Naive B cell (primary cell): Measurements from ENCODE around the gene CEP162. TPM values are rescaled to one million over a fixed set of nuclear protein-coding genes. Genes with fewer than 3 reads are reported as not detected.
A peak's percentile ranks its signal among the peaks of the same experiment; 100 is the strongest.
"Not testable (repeated sequence)": the region's sequence is repeated elsewhere in the genome, so short reads cannot be mapped to it uniquely, and the experiment has no call there.

Source experiments
- ATAC-seq, 2 donors: fragments of 150-1000 bp; cut with Tn5 transposase; 2 replicates each; pipeline ENCODE4 v1.10.0; 2021; ENCODE audit warnings: low read depth in 2 of 2, mild to moderate bottlenecking in 2 of 2, moderate library complexity in 2 of 2
- DNase-seq: peaks from one replicate; pipeline ENCODE4 v3.0.0; 2022
- H3K27ac Mint-ChIP-seq, 6 donors: one replicate each; pipeline ENCODE4 v1.8.0; 2020 to 2022; ENCODE audit warnings: mild to moderate bottlenecking in 6 of 6, mixed read lengths in 6 of 6, moderate library complexity in 5 of 6, inconsistent platforms in 2 of 6
- H3K27me3 Mint-ChIP-seq, 3 donors: one replicate each; pipeline ENCODE4 v1.8.0; 2021 to 2022; ENCODE audit warnings: mixed read lengths in 3 of 3, mild to moderate bottlenecking in 1 of 3
- H3K36me3 Mint-ChIP-seq, 2 donors: one replicate each; pipeline ENCODE4 v1.8.0; 2020 to 2022; ENCODE audit warnings: mixed read lengths in 2 of 2, inconsistent platforms in 1 of 2, mild to moderate bottlenecking in 1 of 2
- H3K4me1 Mint-ChIP-seq, 3 donors: one replicate each; pipeline ENCODE4 v1.8.0; 2020 to 2022; ENCODE audit warnings: mixed read lengths in 3 of 3, inconsistent platforms in 1 of 3, mild to moderate bottlenecking in 1 of 3, moderate library complexity in 1 of 3
- H3K4me3 Mint-ChIP-seq, 8 donors: one replicate each; pipeline ENCODE4 v1.8.0; 2020 to 2022; ENCODE audit warnings: mild to moderate bottlenecking in 8 of 8, mixed read lengths in 8 of 8, moderate library complexity in 8 of 8, inconsistent platforms in 2 of 8
- H3K9me3 Mint-ChIP-seq, 7 donors: one replicate each; pipeline ENCODE4 v1.8.0; 2020 to 2022; ENCODE audit warnings: mixed read lengths in 7 of 7, mild to moderate bottlenecking in 5 of 7, inconsistent platforms in 2 of 7, moderate library complexity in 1 of 7
- polyA plus RNA-seq, 6 donors: library from polyadenylated mRNA; unstranded; fragments of 300-500 nt; fragmentation: Illumina TruSeq; gene quantifications; one replicate each; pipeline ENCODE4 v1.2.3, GENCODE V29; 2021; ENCODE audit warnings: low read depth in 6 of 6

CEP162 gene
- polyA plus RNA-seq, 6 donors from 2014 or later, result 2.4 to 7.7 (median 5.6) TPM

DNA sequence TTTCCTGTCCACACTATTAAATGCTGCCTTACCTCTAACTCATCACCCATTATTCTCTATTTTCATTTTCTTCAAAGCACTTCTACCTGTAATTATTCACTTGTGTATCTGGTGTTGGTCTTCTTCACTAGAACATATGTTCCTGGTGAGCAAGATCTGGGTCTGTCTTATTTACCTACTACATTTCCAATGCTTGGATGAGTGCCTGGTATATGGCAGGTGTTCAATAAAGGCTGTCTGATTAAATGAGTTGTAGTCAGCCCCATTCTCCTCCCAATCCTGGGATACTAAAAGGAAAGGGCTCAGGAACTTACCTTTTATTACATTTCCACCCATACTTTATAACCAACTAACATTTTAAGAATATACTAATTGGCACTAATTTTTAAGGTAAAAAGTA, 61.0 kb downstream of the CEP162 start:
- Mint-ChIP-seq H3K4me1 (peaks cover 0 to 16% (median 11%) of the 10 kb centered on the region in 3 donors), H3K36me3 (peaks cover under 1 to 33% of the 10 kb centered on the region in 2 donors), H3K9me3 (peaks cover 0 to 6% (median 1%) of the 10 kb centered on the region in 7 donors), H3K27ac (peak overlapping the region in 2 of 6 donors; percentile 2 to 52), H3K4me3 (no peak overlapping the region), H3K27me3 (no peaks in the 10 kb centered on the region)
- ATAC-seq, result no peak
- no peak for DNase-seq

DNA sequence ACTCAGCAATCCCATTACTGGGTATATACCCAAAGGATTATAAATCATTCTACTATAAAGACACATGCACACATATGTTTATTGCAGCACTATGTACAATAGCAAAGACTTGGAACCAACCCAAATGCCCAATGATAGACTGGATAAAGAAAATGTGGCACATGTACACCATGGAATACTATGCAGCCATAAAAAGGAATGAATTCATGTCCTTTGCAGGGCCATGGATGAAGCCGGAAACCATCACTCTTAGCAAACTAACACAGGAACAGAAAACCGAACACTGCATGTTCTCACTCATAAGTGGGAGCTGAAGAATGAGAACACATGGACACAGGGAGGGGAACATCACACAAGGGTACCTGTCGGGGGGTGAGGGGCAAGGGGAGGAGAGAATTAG, 63.1 kb downstream of the CEP162 start:
- peaks cover 12 to 34% of the 10 kb centered on the region in 2 donors for H3K36me3 Mint-ChIP-seq
- not testable (repeated sequence) for H3K27me3 Mint-ChIP-seq, DNase-seq, H3K9me3 Mint-ChIP-seq, H3K4me1 Mint-ChIP-seq, H3K27ac Mint-ChIP-seq, ATAC-seq, H3K4me3 Mint-ChIP-seq

DNA sequence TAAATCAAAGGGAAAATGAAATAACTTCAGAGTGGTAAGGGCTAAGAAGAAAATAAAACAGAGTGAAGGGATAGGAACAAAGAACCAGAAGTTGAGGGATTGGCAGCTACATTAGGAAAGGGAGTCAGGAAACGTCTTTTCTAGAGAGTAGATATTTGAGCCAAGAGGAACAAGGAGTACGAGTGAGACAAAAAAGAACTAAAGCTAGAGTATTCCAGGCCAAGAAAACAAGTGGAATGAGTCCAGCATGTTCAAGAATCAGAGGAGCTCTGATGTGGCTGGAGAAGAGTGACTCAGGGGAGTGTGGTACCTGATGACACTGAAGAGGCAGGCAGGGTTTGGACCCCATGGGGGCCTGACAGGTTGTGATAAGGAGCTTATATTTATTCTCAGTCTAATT, 66.3 kb downstream of the CEP162 start:
- H3K36me3 Mint-ChIP-seq, result peaks cover 19 to 49% of the 10 kb centered on the region in 2 donors
- DNase-seq (no peak), ATAC-seq (no peak)
- peak overlapping the region in 1 of 6 donors; percentile 49 for H3K27ac Mint-ChIP-seq
- no peaks in the 10 kb centered on the region for H3K27me3 Mint-ChIP-seq
- H3K4me1 Mint-ChIP-seq, result no peaks in the 10 kb centered on the region
- H3K9me3 Mint-ChIP-seq, result peaks cover 0 to 6% (median 1%) of the 10 kb centered on the region in 7 donors
- no peak overlapping the region for H3K4me3 Mint-ChIP-seq

DNA sequence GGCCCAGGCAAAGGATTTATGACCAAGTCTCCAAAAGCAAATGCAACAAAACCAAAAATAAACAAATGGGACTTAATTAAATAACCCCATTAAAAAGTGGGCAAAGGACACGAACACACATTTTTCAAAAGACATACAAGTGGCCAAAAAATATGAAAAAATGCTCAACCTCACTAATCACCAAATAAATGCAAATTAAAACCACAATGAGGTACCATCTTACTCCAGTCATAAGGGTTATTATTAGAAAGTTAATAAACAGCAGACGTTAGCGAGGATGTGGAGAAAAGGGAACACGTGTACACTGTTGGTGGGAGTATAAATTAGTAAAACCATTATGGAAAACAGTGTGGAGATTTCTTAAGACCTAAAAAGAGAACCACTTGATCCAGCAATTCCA, 71.1 kb downstream of the CEP162 start:
- peak overlapping the region in 1 of 6 donors; percentile 85 for H3K27ac Mint-ChIP-seq
- DNase-seq, result no peak
- peaks cover 4 to 7% (median 6%) of the 10 kb centered on the region in 3 donors for H3K4me1 Mint-ChIP-seq
- no peaks in the 10 kb centered on the region for H3K9me3 Mint-ChIP-seq
- H3K27me3 Mint-ChIP-seq, result no peaks in the 10 kb centered on the region
- no peak for ATAC-seq
- H3K4me3 Mint-ChIP-seq, result no peak overlapping the region
- peaks cover 45 to 67% of the 10 kb centered on the region in 2 donors for H3K36me3 Mint-ChIP-seq

DNA sequence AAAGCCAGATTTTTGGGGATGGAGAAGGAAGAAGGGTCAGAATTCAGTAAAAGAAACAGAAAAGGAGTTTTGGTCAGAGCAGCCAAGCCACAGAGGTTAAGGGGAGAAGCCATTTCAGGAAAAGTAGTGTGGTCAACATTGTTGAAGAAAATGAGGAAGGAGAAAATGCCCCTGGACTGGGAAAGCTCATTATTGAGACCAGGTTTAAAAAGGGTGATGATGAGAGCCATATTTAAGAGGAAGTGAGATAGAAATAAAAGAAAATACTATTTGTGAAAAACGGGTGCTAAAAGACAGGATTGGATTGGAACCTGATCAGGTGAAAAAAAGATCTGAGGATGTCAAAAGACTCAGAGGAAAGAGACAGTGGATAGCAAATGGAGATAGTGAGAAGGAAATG, 75.8 kb downstream of the CEP162 start:
- Mint-ChIP-seq H3K9me3 (no peaks in the 10 kb centered on the region), H3K4me1 (peaks cover 4 to 9% (median 6%) of the 10 kb centered on the region in 3 donors), H3K27me3 (no peaks in the 10 kb centered on the region), H3K36me3 (peaks cover 30 to 60% of the 10 kb centered on the region in 2 donors), H3K27ac (peak overlapping the region in 4 of 6 donors; percentile 11 to 78 (median 49)), H3K4me3 (no peak overlapping the region)
- ATAC-seq, result no peak
- no peak for DNase-seq

DNA sequence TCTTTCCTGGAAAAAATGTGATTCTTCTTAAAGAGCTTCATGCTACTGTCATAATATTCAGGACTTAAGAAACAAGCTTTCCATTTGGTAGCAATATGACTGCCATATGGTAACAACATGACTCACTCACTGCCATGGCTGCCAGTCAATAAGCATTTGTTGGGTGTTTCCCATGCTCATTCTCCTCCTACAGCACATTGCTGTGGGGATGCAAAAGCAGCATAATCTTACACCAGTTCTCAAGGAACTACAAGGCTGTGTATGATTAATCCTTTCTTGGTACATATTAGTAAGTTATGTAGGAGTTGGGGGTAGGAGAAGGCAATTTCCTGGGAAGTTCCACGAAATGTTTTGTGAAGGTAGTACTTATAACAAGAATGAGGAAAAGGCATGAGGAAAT, 76.7 kb downstream of the CEP162 start:
- peaks cover 4 to 9% (median 6%) of the 10 kb centered on the region in 3 donors for H3K4me1 Mint-ChIP-seq
- no peak overlapping the region for H3K4me3 Mint-ChIP-seq
- H3K9me3 Mint-ChIP-seq, result no peaks in the 10 kb centered on the region
- peak overlapping the region in 1 of 6 donors; percentile 90 for H3K27ac Mint-ChIP-seq
- ATAC-seq (no peak), DNase-seq (no peak)
- H3K27me3 Mint-ChIP-seq, result no peaks in the 10 kb centered on the region
- H3K36me3 Mint-ChIP-seq, result peaks cover 28 to 60% of the 10 kb centered on the region in 2 donors

DNA sequence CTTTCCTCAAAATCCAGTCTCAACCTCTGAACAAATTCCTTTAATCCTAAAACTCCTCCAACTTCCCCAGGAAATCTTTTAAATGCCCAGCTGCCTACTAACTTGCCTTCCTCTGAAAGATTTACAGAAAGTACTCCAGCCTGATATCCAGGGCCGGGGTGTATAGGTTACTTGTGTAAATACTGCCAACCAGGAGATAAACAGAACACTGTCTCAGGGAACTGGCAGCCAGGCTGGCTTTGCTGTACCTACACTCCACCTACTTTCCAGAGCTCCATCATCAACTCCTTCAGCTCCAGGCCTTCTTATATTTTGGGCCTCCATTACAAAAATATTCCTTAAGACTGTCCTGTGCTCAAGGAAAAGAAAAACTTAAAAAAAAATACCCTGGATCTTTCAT, 85.9 kb downstream of the CEP162 start:
- H3K27me3 Mint-ChIP-seq, result no peaks in the 10 kb centered on the region

GRCh38 chr6:84139311-84139710, 88.1 kb downstream of the CEP162 start:
- no peaks in the 10 kb centered on the region for H3K4me1 Mint-ChIP-seq
- H3K27me3 Mint-ChIP-seq, result no peaks in the 10 kb centered on the region
- H3K27ac Mint-ChIP-seq, result peak overlapping the region in 1 of 6 donors; percentile 56
- no peak for ATAC-seq
- no peak for DNase-seq
- no peak overlapping the region for H3K4me3 Mint-ChIP-seq
- no peaks in the 10 kb centered on the region for H3K9me3 Mint-ChIP-seq
- H3K36me3 Mint-ChIP-seq, result peaks cover 0 to 43% of the 10 kb centered on the region in 2 donors

More for the DNA sequence above, 85.9 kb downstream of the CEP162 start:
- no peak for DNase-seq
- ATAC-seq, result no peak
- peaks cover 0 to 53% of the 10 kb centered on the region in 2 donors for H3K36me3 Mint-ChIP-seq
- no peaks in the 10 kb centered on the region for H3K4me1 Mint-ChIP-seq
- H3K4me3 Mint-ChIP-seq, result no peak overlapping the region
- peak overlapping the region in 1 of 6 donors; percentile 85 for H3K27ac Mint-ChIP-seq
- H3K9me3 Mint-ChIP-seq, result no peaks in the 10 kb centered on the region

- no peak overlapping the region for H3K4me3 Mint-ChIP-seq
- no peaks in the 10 kb centered on the region for H3K4me1 Mint-ChIP-seq
- H3K27ac Mint-ChIP-seq, result peak overlapping the region in 1 of 6 donors; percentile 16
- ATAC-seq (no peak), DNase-seq (no peak)
- H3K9me3 Mint-ChIP-seq, result peaks cover 0 to 3% (median 0%) of the 10 kb centered on the region in 7 donors
- peaks cover 1 to 43% of the 10 kb centered on the region in 2 donors for H3K36me3 Mint-ChIP-seq
- no peaks in the 10 kb centered on the region for H3K27me3 Mint-ChIP-seq
Measured at GRCh38 chr6:84137989-84138575, 89.4 kb downstream of the CEP162 start.

GRCh38 chr6:84137051-84137375, 90.4 kb downstream of the CEP162 start:
- H3K36me3 Mint-ChIP-seq, result peaks cover 11 to 44% of the 10 kb centered on the region in 2 donors
- no peak for DNase-seq
- no peak overlapping the region for H3K4me3 Mint-ChIP-seq
- ATAC-seq, result no peak
- peaks cover 0 to 9% (median 4%) of the 10 kb centered on the region in 7 donors for H3K9me3 Mint-ChIP-seq
- peak overlapping the region in 1 of 6 donors; percentile 56 for H3K27ac Mint-ChIP-seq
- no peaks in the 10 kb centered on the region for H3K4me1 Mint-ChIP-seq
- H3K27me3 Mint-ChIP-seq, result no peaks in the 10 kb centered on the region

DNA sequence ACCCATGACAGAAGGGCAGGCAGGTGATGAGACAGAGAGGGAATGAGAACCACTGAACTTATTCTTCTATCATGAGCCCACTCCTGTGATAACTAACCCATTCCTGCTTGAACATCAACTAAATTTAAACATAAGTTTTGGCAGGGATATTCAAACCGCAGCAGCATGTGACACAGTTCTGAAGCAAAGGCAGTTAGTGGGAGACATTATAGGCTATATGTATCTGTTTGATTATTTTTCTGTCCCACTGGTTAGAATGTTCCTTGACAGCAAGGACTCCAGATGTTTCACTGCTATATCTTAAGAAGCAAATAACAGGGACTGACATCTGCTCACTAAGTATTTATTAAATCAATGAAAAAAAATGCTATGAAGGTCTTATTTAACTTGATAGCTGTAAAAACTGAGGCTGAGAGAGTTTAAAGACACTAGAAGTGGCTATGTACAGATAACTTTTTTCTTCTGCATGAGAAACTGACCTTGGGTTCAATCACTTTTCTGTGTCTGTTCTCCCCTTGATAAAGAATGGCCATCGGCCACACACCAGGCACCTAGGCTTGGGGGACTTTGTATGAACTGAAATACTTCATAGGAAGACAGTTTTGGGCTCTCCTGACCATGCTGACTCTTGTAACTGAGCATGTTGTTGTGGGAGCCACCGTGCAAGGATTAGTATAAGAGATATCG, 90.9 kb downstream of the CEP162 start:
- Mint-ChIP-seq H3K27me3 (no peaks in the 10 kb centered on the region), H3K4me3 (no peak overlapping the region), H3K27ac (no peak overlapping the region), H3K4me1 (no peaks in the 10 kb centered on the region), H3K9me3 (peaks cover 0 to 11% (median 4%) of the 10 kb centered on the region in 7 donors), H3K36me3 (peaks cover 11 to 39% of the 10 kb centered on the region in 2 donors)
- DNase-seq (no peak), ATAC-seq (no peak)

GRCh38 chr6:84135291-84135690, 92.2 kb downstream of the CEP162 start:
- peaks cover 11 to 35% of the 10 kb centered on the region in 2 donors for H3K36me3 Mint-ChIP-seq
- H3K4me3 Mint-ChIP-seq, result no peak overlapping the region
- no peaks in the 10 kb centered on the region for H3K27me3 Mint-ChIP-seq
- no peak for DNase-seq
- no peaks in the 10 kb centered on the region for H3K4me1 Mint-ChIP-seq
- no peak overlapping the region for H3K27ac Mint-ChIP-seq
- H3K9me3 Mint-ChIP-seq, result peaks cover 0 to 14% (median 6%) of the 10 kb centered on the region in 7 donors
- no peak for ATAC-seq

DNA sequence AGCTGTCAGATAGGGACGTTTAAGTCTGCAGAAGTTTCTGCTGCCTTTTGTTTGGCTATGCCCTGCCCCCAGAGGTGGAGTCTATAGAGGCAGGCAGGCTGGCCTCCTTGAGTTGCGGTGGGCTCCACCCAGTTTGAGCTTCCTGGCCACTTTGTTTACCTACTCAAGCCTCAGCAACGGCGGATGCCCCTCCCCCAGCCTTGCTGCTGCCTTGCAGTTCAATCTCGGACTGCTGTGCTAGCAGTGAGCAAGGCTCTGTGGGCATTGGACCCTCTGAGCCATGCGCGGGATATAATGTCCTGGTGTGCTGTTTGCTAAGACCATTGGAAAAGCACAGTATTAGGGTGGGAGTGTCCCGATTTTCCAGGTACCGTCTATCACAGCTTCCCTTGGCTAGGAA, 94.1 kb downstream of the CEP162 start:
- H3K4me1 Mint-ChIP-seq, H3K27me3 Mint-ChIP-seq, ATAC-seq, DNase-seq: not testable (repeated sequence)
- peak overlapping the region in 1 of 8 donors; percentile 9 for H3K4me3 Mint-ChIP-seq
- peaks cover 11 to 20% of the 10 kb centered on the region in 2 donors for H3K36me3 Mint-ChIP-seq
- peak overlapping the region in 1 of 6 donors; percentile 57 for H3K27ac Mint-ChIP-seq
- H3K9me3 Mint-ChIP-seq, result peaks cover 0 to 14% (median 6%) of the 10 kb centered on the region in 7 donors

DNA sequence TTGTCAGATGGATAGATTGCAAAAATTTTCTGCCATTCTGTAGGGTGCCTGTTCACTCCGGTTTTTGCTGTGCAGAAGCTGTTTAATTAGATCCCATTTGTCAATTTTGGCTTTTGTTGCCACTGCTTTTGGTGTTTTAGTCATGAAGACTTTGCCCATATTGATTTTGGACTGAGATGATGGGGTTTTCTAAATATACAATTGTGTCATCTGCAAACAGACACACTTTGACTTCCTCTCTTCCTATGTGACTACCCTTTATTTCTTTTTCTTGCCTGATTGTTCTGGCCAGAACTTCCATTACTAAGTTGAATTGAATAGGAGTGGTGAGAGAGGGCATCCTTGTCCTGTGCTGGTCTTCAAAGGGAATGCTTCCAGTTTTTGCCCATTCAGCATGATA, 97.9 kb downstream of the CEP162 start:
- H3K4me1 Mint-ChIP-seq, H3K27ac Mint-ChIP-seq, DNase-seq, H3K27me3 Mint-ChIP-seq, H3K4me3 Mint-ChIP-seq, ATAC-seq: not testable (repeated sequence)
- Mint-ChIP-seq H3K9me3 (peaks cover 0 to 14% (median 8%) of the 10 kb centered on the region in 7 donors), H3K36me3 (peaks cover 18 to 21% of the 10 kb centered on the region in 2 donors)
